AG04449 (cell line): ENCODE data around the gene ASB15.
"Not testable (repeated sequence)": the region's sequence is repeated elsewhere in the genome, so short reads cannot be mapped to it uniquely, and the experiment has no call there.

Experiments used
- CTCF ChIA-PET: fragments of 350-600 bp; formaldehyde crosslinking; extraction: SDS; loops from one replicate; lab custom pipeline; 2021; ENCODE audit warnings: antibody characterized with exemption; lab: Yijun Ruan, JAX
- POLR2A ChIA-PET: fragments of 400-600, 350-600 bp; formaldehyde crosslinking; extraction: SDS; loops from one replicate; lab custom pipeline; 2020; ENCODE audit warnings: antibody characterized with exemption, inconsistent platforms; lab: Yijun Ruan, JAX
- DNase-seq: peaks from one replicate; pipeline ENCODE4 v3.0.0-alpha.2; 2010; ENCODE audit warnings: low read depth, low spot score
- H3K4me3 ChIP-seq: 2 replicates; pipeline ENCODE4 v1.5.1; 2011; ENCODE audit warnings: low read depth, mild to moderate bottlenecking, control low read depth, low read length
- CTCF ChIP-seq: IDR thresholded peaks from one replicate; pipeline ENCODE4 v1.5.1; 2011; ENCODE audit warnings: mild to moderate bottlenecking, moderate library complexity, low read length, control low read depth, inconsistent platforms; ENCODE audit not compliant: insufficient read depth; ENCODE audit errors: missing control alignments

ASB15 gene

GRCh38 chr7:123601530-123601929 lies at the start of gene ASB15:
TSS of gene ASB15 (plus strand) at chr7:123601821. CDS start at chr7:123614503, 12,682 bp downstream.
- POLR2A ChIA-PET = no interaction called here
- CTCF ChIA-PET = no interaction called here
- no peak within 1 kb of the TSS for H3K4me3 ChIP-seq
- TF ChIP-seq CTCF = no peak
- DNase-seq = no peak

- DNase-seq, CTCF ChIA-PET, H3K4me3 ChIP-seq, POLR2A ChIA-PET: not testable (repeated sequence)
These were observed 49.5 kb upstream of the ASB15 start for GRCh38 chr7:123552134-123552533.

GRCh38 chr7:123552641-123553040 lies 49.0 kb upstream of the ASB15 start:
- ChIA-PET CTCF (no interaction called here), POLR2A (no interaction called here)
- DNase-seq = no peak
- TF ChIP-seq CTCF = no peak
- H3K4me3 ChIP-seq = no peak overlapping the region

DNA sequence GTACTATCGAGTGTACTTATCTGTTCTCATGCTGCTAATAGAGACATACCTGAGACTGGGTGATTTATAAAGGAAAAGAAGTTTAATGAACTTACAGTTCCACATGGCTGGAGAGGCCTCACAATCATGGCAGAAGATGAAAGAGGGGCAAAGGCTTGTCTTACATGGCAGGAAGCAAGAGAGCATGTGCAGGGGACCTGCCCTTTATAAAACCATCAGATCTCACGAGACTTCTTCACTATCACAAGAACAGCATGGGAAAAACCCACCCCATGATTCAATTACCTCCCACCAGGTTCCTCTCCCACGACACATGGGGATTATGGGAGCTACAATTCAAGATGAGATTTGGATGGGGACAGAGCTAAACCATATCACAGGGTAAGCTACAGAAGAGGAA lies 48.5 kb upstream of the ASB15 start:
- TF ChIP-seq CTCF = no peak
- CTCF ChIA-PET = no interaction called here
- no peak for DNase-seq
- POLR2A ChIA-PET = no interaction called here
- no peak overlapping the region for H3K4me3 ChIP-seq

DNA sequence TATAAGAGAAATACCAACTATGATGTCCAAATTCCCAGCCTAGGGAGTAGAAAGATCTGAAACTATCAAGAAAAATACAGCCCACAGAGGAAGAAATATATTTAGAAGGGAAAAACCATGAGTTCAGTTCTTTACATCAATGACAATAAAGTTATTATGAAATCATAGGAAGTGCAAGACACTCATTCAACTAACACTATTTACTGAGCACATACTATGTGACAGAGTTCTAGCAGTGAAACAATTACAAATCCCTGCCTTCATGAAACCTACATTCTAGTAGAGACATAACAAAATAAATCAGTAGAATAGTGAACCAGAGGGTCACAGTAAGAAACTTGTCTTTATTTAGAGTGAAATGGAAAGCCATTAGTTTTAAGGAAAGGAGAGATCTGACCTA lies 46.1 kb upstream of the ASB15 start:
- ChIA-PET POLR2A (no interaction called here), CTCF (no interaction called here)
- no peak overlapping the region for H3K4me3 ChIP-seq
- DNase-seq = no peak
- no peak for TF ChIP-seq CTCF

DNA sequence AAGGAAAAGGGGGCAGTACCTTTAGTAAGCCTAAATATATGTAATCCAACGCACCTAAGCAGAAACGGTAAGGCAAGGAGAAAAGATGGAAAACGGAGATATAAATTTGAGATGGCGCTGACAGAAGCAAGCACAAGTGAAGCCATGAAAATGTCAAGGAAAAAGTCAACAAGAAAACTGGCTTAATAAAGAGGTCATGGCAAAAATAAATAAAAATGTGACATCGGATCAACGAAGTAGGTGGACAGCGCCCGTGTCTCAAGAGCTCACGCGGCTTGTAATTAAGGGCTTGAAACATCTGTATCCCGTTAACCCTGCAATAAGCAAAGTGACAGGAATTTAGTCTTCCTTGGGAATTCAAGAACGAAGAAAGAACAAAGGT lies 44.6 kb upstream of the ASB15 start:
- ChIA-PET CTCF (interaction anchor here (0.7 to 1.1 kb wide), 2 partner anchors 15 to 18 kb away, joined by 3 read pairs; no protein-coding TSS in a partner anchor), POLR2A (interaction anchor here (1.3 kb wide), 1 partner anchor 192 kb away, joined by 6 read pairs; the partner anchor contains the start of gene WASL)
- no peak for TF ChIP-seq CTCF
- DNase-seq = no peak
- H3K4me3 ChIP-seq = peak overlapping the region; percentile 98
